Measurements from ENCODE around the gene TM7SF2. TPM values are rescaled to one million over a fixed set of nuclear protein-coding genes. Genes with fewer than 3 reads are reported as not detected.
A peak's percentile ranks its signal among the peaks of the same experiment; 100 is the strongest.

The TM7SF2 gene
- total and polyA plus RNA-seq, 2 of the 13 experiments (the other 11 are each of a cell fraction or from before 2014, with no cell fraction given): 56.0 to 66.9 TPM

DNA sequence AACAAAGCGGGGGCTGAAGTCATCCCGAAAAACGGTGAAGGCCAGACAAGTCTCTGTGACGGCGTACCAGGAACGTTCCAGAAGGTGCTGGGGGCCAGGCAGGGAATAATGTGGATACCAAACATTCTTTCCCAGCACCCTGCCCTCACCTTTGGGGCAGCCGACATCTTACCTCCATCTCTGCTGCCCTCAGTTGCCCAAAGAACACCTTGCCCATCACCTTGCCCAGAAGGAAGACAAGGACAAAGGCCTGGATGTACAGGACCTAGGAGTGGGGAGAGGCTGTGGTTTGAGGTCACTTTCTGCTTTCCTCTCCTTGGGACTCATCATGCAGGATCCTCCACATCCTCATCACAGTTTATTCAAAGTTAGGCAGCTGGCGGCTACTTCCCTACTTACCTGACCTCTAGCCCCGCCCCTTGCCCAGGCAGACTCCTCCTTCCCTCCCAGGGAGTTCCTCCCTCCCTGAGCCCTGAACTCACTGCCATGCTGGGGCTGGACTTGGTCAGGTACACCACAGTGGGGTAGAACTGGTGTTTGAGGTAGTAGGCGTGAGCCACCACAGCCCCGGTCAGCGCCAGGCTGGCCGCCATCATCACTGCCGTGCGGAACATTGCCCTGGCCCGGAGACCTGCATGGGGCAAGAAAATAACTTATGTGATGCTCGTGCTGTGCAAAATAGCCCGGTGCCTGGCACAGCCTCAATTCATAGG is 21.5 kb downstream of the TM7SF2 start (continued):
- TF ChIP-seq HOXA3 (CRISPR knock-in tag; IDR thresholded peaks at IDR 0.05) (no peak; the same call in 1 of the 2 replicates), ZNF839 (CRISPR knock-in tag; IDR thresholded peaks at IDR 0.05; ENCODE audit: borderline replicate concordance) (no peak), RFXAP (CRISPR knock-in tag; IDR thresholded peaks at IDR 0.05; ENCODE audit: borderline replicate concordance) (no peak), ZBTB7B (CRISPR knock-in tag; IDR thresholded peaks at IDR 0.05) (no peak), ZNF350 (CRISPR knock-in tag; IDR thresholded peaks at IDR 0.05; ENCODE audit: borderline replicate concordance, low read depth) (peak; percentile 8; the same call in 1 of the 2 replicates), HCFC1 (IDR thresholded peaks at IDR 0.05; ENCODE audit: low read depth, low read length) (no peak), KLF11 (CRISPR knock-in tag; IDR thresholded peaks at IDR 0.05) (no peak), ONECUT2 (CRISPR knock-in tag; IDR thresholded peaks at IDR 0.05) (no peak), STAG1 (CRISPR knock-in tag; IDR thresholded peaks at IDR 0.05) (no peak), RNF2 (conservative IDR thresholded peaks at IDR 0.05; ENCODE audit: low read depth) (no peak)
- TF ChIP-seq, protein P1, sequence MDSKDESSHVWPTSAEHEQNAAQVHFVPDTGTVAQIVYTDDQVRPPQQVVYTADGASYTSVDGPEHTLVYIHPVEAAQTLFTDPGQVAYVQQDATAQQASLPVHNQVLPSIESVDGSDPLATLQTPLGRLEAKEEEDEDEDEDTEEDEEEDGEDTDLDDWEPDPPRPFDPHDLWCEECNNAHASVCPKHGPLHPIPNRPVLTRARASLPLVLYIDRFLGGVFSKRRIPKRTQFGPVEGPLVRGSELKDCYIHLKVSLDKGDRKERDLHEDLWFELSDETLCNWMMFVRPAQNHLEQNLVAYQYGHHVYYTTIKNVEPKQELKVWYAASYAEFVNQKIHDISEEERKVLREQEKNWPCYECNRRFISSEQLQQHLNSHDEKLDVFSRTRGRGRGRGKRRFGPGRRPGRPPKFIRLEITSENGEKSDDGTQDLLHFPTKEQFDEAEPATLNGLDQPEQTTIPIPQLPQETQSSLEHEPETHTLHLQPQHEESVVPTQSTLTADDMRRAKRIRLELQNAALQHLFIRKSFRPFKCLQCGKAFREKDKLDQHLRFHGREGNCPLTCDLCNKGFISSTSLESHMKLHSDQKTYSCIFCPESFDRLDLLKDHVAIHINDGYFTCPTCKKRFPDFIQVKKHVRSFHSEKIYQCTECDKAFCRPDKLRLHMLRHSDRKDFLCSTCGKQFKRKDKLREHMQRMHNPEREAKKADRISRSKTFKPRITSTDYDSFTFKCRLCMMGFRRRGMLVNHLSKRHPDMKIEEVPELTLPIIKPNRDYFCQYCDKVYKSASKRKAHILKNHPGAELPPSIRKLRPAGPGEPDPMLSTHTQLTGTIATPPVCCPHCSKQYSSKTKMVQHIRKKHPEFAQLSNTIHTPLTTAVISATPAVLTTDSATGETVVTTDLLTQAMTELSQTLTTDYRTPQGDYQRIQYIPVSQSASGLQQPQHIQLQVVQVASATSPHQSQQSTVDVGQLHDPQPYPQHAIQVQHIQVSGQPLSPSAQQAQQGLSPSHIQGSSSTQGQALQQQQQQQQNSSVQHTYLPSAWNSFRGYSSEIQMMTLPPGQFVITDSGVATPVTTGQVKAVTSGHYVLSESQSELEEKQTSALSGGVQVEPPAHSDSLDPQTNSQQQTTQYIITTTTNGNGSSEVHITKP (CRISPR knock-in tag; IDR thresholded peaks at IDR 0.05; ENCODE audit: low read depth): peak; percentile 67; the same call in 1 of the 2 replicates
- TF ChIP-seq, protein P2, sequence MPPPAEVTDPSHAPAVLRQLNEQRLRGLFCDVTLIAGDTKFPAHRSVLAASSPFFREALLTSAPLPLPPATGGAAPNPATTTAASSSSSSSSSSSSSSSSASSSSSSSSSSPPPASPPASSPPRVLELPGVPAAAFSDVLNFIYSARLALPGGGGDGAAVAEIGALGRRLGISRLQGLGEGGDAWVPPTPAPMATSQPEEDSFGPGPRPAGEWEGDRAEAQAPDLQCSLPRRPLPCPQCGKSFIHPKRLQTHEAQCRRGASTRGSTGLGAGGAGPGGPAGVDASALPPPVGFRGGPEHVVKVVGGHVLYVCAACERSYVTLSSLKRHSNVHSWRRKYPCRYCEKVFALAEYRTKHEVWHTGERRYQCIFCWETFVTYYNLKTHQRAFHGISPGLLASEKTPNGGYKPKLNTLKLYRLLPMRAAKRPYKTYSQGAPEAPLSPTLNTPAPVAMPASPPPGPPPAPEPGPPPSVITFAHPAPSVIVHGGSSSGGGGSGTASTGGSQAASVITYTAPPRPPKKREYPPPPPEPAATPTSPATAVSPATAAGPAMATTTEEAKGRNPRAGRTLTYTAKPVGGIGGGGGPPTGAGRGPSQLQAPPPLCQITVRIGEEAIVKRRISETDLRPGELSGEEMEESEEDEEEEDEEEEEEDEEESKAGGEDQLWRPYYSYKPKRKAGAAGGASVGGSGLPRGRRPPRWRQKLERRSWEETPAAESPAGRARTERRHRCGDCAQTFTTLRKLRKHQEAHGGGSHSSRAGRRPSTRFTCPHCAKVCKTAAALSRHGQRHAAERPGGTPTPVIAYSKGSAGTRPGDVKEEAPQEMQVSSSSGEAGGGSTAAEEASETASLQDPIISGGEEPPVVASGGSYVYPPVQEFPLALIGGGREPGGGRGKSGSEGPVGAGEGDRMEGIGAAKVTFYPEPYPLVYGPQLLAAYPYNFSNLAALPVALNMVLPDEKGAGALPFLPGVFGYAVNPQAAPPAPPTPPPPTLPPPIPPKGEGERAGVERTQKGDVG (CRISPR knock-in tag; IDR thresholded peaks at IDR 0.05; ENCODE audit: borderline replicate concordance): no peak
- TF ChIP-seq, protein P3, sequence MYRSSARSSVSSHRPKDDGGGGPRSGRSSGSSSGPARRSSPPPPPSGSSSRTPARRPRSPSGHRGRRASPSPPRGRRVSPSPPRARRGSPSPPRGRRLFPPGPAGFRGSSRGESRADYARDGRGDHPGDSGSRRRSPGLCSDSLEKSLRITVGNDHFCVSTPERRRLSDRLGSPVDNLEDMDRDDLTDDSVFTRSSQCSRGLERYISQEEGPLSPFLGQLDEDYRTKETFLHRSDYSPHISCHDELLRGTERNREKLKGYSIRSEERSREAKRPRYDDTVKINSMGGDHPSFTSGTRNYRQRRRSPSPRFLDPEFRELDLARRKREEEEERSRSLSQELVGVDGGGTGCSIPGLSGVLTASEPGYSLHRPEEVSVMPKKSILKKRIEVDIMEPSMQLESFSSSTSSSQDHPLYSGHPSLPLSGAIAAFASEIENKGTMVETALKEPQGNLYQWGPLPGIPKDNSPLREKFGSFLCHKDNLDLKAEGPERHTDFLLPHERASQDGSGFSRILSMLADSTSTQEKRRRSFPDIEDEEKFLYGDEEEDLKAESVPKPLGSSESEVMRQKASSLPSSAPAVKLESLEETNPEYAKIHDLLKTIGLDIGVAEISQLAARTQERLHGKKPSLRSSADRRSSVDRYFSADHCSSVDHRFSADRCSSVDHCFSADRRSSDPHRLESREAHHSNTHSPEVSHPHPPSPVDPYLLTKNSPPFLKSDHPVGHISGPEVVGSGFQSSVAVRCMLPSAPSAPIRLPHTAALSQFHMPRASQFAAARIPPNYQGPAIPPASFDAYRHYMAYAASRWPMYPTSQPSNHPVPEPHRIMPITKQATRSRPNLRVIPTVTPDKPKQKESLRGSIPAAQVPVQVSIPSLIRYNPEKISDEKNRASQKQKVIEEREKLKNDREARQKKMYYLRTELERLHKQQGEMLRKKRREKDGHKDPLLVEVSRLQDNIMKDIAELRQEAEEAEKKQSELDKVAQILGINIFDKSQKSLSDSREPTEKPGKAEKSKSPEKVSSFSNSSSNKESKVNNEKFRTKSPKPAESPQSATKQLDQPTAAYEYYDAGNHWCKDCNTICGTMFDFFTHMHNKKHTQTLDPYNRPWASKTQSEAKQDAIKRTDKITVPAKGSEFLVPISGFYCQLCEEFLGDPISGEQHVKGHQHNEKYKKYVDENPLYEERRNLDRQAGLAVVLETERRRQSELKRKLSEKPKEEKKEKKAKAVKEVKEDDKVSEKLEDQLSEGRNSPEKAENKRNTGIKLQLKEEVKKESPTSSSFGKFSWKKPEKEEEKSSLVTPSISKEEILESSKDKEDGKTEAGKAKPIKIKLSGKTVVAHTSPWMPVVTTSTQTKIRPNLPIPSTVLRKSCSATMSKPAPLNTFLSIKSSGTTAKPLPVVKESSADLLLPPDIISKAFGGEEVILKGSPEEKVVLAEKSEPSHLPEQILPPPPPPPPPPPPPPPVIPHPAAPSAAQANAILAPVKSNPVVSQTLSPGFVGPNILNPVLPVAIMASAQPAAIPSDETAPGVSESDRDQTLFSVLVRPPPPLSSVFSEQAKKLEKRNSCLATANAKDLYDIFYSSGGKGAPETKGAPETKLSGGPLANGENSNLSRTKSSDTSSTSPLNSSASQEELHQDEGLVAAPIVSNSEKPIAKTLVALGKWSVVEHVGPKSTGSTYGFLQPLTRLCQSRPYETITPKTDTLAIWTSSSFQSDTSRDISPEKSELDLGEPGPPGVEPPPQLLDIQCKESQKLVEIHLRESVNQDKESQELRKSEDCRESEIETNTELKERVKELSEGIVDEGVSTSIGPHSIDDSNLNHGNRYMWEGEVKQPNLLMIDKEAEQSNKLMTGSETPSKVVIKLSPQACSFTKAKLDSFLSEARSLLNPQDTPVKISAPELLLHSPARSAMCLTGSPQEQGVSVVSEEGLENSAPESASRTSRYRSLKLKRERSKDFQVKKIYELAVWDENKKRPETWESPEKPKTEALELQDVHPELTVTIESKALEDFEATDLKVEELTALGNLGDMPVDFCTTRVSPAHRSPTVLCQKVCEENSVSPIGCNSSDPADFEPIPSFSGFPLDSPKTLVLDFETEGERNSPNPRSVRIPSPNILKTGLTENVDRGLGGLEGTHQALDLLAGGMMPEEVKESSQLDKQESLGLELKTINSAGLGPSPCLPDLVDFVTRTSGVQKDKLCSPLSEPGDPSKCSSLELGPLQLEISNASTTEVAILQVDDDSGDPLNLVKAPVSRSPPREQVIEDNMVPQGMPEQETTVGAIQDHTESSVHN (CRISPR knock-in tag; IDR thresholded peaks at IDR 0.05): no peak

Measured in HepG2 (cell line).